NCI-H128 (cell line): ENCODE measurements around the gene LEUTX.
A peak's percentile ranks its signal among the peaks of the same experiment; 100 is the strongest.

Experiments used
- DNase-seq: peaks from one replicate; lab custom pipeline; 2025; ENCODE audit not compliant: unreplicated experiment; lab: John Stamatoyannopoulos, UW

Gene LEUTX

GRCh38 chr19:39820696-39821095, 42.0 kb downstream of the LEUTX start:
- no peak for DNase-seq

- DNase-seq = no peak
Observed at GRCh38 chr19:39823686-39824085, 45.0 kb downstream of the LEUTX start.

GRCh38 chr19:39824143-39825092, 45.8 kb downstream of the LEUTX start:
- peak; percentile 94 for DNase-seq

- no peak for DNase-seq
Observed at GRCh38 chr19:39825093-39825463, 46.4 kb downstream of the LEUTX start.

GRCh38 chr19:39825531-39826076, 47.0 kb downstream of the LEUTX start:
- no peak for DNase-seq

- DNase-seq = no peak
Observed at GRCh38 chr19:39826311-39826945, 47.8 kb downstream of the LEUTX start.

- DNase-seq = no peak
Observed at GRCh38 chr19:39827216-39827615, 48.6 kb downstream of the LEUTX start.

- DNase-seq = no peak
Observed at GRCh38 chr19:39828015-39828653, 49.5 kb downstream of the LEUTX start.

GRCh38 chr19:39828654-39829032, 50.0 kb downstream of the LEUTX start:
- DNase-seq = no peak

- no peak for DNase-seq
Observed at GRCh38 chr19:39829702-39830275, 51.1 kb downstream of the LEUTX start.

- DNase-seq = no peak
Observed at GRCh38 chr19:39830406-39830805, 51.8 kb downstream of the LEUTX start.

GRCh38 chr19:39830847-39831246, 52.2 kb downstream of the LEUTX start:
- DNase-seq = no peak

GRCh38 chr19:39831679-39832078, 53.0 kb downstream of the LEUTX start:
- DNase-seq = no peak

- no peak for DNase-seq
Observed at GRCh38 chr19:39832341-39833083, 53.9 kb downstream of the LEUTX start.

- no peak for DNase-seq
Observed at GRCh38 chr19:39833160-39833463, 54.5 kb downstream of the LEUTX start.

- DNase-seq = peak; percentile 94
Observed at GRCh38 chr19:39833464-39834286, 55.0 kb downstream of the LEUTX start, which contains the start of gene DYRK1B. Gene DYRK1B, minus strand, starts transcription at chr19:39834162. Its CDS starts 2,295 bp downstream, at chr19:39831867.

GRCh38 chr19:39834287-39834841, 55.7 kb downstream of the LEUTX start:
- no peak for DNase-seq
